Measurements from ENCODE around the gene ARAF.
"Not testable (repeated sequence)": the region's sequence is repeated elsewhere in the genome, so short reads cannot be mapped to it uniquely, and the experiment has no call there.

Gene ARAF

DNA sequence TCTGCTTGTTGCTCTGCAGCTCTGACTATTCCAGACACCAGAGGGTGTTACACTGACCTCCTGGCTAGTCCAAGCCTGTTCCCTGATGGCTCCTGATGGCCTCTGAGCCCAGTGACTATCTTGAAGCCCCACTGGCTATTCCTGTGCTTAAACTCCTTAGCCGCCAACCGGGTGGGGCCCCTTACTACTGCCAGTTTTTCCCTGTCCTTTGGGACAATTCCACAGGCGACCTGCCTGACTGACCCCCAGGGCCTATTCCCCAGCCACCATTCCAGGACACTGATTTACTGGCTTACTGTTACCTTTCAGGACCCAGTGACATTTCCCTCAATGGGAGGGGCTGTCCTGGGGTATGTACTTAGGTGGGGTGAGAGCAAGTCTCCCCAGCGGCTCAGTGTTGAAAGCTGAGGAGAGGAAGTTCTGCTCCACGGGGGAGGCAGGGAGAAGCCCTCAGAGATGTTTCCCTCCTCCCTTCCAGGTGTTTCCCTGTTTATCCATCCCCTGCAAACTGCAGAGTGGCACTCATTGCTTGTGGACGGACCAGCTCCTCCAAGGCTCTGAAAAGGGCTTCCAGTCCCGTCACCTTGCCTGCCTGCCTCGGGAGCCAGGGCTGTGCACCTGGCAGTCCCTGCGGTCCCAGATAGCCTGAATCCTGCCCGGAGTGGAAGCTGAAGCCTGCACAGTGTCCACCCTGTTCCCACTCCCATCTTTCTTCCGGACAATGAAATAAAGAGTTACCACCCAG is 25.2 kb downstream of the ARAF start:
- DNase-seq: no peak

DNA sequence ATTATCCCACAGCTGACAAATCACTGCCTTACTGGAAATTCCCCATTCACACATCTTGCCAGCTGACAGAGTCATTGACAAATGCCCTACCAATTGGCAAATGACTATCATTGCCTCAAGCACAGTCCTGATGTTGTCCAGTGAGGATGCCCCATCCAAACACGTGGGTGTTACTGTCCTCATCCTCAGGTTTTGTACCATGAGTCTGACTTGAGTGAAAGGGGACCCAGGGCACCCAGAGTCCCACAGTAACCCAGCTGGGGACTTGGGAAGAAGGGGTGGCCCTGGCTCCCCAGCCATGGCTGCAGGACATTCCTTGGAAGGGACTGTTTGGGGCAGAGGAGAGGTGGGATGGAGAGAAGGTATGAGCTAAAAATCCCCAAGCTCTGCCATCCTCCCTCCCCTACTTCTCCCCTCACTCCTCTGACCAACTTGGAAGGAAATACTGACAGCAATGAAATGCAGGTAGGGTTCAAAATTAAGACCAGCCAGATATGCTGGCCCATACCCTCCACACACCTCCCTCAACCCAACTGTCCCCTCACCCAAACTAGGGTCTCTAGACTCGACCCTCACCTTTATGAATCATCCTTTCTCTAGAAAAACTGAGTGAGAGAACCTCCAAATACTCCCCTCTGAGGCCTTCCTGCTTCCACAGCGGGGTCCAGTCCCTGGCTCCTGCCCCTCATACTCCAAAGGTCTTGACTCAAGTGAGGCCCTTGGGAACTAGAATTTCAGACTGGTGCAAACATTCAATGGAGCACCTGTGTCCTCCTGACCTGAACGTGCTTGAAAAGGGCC is 26.3 kb downstream of the ARAF start:
- no peak for DNase-seq

- DNase-seq: no peak
Observed at GRCh38 chrX:47587906-47588735, 27.1 kb downstream of the ARAF start.

- DNase-seq: no peak
Observed at GRCh38 chrX:47590984-47591383, 30.0 kb downstream of the ARAF start.

DNA sequence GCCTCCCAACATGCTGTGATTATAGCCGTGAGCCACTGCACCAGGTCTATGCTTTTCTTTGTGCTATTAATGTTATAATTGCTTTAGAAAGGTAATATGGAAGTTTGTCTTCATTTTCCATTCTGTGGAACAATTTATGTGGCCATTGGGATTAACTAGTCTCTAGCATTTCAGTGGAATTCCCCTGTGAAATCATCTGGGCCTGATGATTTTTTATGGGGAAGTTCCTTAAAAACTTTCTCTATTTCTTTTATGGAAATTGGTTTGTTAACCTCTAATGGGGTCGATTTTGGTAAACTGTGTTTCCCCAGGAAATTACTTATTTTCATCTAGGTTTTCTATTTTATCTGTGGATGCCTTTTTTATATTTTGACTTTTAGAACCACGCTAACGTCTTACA is 32.5 kb downstream of the ARAF start:
- no peak for DNase-seq

DNA sequence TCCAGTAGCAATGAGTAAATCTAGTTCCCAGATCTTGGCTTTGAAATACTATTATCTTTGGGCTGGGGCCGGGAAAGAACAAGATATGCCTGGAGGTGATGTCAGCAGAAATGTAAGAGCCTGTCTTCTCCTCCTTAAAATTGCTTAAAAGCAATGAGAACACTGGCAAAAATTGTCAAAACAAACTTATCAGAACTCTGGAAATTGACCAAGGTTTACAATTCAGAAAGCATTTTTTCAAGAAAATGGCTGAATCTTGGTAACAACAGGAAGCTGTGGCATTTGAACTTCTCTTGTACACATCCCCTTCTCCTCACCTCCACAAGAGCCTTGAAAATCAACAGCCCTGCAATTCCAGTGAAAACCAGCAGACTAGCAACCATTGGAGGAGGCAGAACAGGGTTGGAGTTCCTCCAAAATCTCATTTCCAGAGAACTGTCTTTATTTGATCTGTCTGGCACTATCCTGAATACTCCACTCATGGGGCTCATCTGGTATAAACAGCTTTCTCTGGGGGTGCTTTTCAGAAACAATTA is 34.8 kb downstream of the ARAF start:
- DNase-seq: no peak

- no peak for DNase-seq
Observed at GRCh38 chrX:47596256-47596655, 35.3 kb downstream of the ARAF start.

- DNase-seq: no peak
Observed at GRCh38 chrX:47597222-47597621, 36.2 kb downstream of the ARAF start.

DNA sequence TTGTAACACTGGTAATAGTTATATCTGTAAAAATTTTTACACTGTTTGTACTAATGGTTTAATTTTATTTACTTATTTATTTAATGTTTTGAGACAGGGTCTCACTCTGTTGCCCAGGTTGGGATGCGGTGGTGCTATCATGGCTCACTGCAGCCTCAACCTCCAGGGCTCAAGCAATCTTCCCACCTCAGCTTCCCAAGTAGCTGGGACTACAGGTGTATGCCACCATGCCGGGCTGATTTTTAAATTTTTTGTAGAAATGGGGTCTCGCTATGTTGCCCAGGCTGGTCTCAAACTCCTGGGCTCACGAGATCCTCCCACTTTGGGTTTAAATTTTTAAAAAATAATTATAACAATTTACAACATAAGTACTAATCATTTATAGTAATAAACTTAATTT is 42.1 kb downstream of the ARAF start:
- not testable (repeated sequence) for DNase-seq

DNA sequence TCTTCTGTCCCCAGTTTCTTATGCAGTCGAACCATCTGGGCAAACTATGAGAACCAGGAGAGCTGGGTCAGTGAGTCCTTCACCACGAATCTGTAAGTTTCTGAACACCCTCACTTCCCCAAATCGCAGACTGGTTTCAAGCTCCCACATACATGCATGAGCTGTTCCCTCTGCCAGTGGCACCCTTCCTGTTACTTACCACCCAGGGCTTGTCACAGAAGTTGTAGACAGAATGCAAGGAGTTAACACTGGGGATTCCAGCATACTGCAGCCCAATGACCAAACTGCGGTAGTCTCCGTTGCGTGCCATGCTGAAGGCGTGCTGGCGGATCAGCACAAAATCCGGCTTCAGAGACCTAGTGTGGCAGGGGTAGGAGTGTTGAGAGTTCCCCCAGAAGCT is 44.0 kb downstream of the ARAF start:
- DNase-seq: no peak

DNA sequence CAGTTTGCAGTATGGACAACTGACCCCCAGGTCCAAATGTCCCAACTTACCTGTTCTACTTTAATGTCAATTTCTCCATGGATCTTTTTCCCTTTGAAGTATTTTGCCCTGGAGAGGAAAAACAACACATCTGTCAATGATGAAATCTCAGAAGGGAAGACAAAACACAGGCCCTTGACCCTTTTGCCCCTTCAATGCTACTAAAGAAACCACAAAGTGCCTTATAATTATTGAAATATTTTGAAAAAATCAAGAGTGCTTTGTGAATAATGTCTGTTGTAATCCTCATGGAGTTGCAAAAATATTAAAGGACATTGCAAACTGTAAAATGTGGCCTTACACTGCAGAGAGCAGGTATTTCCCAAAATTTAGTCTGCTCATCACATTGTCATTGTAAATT is 46.1 kb downstream of the ARAF start:
- DNase-seq: no peak

DNA sequence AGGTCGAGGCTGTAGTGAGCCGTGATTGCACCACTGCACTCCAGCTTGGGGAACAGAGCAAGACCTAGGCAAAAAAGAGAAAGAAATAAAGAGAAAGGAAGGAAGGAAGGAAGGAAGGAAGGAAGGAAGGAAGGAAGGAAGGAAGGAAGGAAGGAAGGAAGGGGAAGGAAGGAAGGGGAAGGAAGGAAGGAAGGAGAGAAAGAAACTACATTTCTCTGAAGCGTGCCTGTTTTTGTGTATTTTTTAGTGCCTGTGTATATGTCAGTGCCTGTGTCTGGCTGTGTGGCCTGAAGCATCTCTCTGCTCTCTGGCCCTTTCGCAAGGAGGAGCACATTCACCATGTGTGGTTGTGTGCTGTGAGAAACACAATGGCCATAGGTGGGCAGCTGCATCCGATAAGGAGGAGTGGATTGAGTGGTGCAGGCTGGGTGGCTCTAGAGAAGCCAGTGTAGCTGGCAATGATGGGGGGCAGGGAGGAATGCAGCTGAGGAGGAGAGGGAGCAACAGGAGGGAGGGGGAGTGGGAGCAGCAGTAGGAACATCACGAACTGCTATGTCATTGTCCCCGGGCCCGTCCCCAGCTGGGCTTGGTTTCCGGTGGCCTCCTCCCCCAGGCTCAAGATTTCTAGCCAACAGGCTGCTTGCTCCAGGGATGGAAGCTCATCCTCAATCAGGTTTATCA is 47.3 kb downstream of the ARAF start:
- DNase-seq: no peak

- no peak for DNase-seq
Observed at GRCh38 chrX:47610511-47610910, 49.5 kb downstream of the ARAF start.

DNA sequence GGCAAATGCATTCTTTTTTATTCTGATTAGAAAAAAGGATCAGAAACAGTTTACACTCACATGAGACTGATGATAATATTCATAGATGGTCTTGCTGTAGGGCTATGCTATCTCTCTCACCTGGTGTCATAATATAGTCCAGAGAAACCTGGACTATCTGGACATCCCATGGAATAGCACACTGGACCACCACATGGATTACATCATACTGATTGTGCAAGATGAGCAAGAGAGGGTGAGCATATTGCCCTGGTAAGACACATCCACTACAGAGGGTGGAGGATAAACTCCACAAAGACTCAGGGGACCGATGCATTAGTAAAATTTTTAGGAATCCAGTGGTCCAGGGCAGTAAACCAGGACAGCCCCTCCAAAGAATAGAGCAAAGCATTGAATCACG is 50.5 kb downstream of the ARAF start:
- no peak for DNase-seq

DNA sequence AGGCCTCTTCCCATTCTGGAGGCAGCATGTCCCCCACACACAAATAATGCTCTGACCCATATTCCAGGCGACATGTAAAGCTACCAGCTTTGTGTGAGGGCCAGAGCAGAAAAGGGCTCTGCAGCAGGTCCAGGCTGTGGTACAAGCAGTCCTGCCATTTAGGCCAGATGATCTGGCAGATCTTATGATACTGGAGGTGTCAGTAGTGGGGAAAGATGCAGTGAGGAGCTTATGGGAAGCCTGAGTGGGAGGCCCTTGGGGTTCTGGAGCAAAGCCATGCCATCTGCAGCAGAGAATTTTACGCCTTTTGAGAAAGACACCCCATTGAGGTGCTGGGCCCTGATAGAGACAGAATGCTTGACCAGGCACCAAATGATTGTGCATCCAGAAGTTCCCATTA is 50.9 kb downstream of the ARAF start:
- no peak for DNase-seq

- no peak for DNase-seq
Observed at GRCh38 chrX:47612418-47612817, 51.4 kb downstream of the ARAF start.

- DNase-seq: no peak
Observed at GRCh38 chrX:47613082-47613481, 52.1 kb downstream of the ARAF start.

DNA sequence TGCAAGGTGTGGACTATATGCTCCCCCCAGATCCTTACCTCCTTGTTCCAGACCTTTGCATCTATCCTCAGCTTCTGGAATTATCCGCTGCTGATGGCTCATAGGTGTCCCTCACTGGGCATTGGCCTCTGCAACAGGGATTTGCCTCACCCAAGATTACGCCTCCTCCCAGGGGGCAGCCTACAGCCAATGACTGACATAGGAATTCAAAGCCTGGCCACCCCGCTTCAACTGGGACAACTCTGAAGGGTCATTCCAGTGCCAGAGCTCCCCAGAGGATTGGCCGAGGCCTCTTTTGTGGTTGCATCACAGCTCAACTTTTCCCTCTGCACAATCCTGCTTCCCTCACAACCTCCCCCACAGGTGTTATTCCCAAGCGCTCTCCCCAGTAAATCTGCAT is 53.6 kb downstream of the ARAF start:
- DNase-seq: no peak

DNA sequence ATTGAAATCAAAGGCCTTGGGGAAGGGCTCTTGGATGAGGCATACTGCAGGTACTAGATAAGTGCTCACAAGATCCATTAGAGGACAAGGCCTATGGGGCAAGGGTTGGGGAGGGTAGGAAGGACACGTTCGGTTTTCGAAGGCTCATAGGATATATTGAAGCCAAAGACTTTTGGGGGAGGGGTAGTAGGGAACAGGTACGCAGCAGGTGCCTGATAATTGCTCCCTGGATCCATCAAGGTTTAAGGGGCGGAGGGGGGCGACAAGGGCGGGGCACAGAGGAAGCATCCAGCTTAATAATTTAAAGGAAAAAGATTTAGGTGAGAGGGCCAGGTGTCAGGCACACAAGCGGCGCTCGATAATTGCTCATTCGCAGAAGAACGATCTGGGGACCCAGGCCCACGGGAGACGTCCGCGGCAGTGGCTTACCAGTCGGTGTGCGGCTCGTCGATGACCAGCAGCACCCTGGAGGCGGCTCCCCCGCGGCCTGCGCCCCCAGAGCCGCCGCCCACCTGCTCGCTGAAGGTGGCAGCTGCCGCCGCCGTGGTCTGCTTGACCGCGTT is 58.0 kb downstream of the ARAF start:
- DNase-seq: no peak

DNA sequence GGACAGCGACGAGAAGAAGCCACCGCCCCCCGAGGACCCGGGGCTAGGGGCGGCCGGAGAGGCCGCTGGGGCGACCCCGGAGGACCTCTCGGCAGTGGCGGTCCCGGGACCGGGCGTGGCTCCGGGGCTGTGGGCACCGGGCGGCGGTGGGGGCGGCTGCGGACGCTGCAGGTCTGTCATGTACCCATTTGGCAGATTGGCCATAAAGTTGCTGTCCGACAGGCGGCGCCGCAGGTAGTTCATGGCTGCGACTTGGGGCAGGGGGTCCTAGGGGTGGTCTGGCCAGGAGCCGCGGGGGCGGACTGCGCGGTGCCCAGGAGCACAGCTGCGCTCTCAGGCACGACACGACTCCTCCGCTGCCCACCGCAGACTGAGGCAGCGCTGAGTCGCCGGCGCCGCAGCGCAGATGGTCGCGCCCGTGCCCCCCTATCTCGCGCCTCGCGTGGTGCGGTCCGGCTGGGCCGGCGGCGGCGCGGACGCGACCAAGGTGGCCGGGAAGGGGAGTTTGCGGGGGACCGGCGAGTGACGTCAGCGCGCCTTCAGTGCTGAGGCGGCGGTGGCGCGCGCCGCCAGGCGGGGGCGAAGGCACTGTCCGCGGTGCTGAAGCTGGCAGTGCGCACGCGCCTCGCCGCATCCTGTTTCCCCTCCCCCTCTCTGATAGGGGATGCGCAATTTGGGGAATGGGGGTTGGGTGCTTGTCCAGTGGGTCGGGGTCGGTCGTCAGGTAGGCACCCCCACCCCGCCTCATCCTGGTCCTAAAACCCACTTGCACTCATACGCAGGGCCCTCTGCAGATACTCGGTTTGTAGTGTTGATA is 58.7 kb downstream of the ARAF start, which contains the start of gene SYN1:
SYN1 (minus strand) TSS at position 372 of the 817 bp plus-strand sequence; CDS start at position 243, 129 bp downstream.
- peak in 1 of 2 experiments; percentile 1 for DNase-seq

DNA sequence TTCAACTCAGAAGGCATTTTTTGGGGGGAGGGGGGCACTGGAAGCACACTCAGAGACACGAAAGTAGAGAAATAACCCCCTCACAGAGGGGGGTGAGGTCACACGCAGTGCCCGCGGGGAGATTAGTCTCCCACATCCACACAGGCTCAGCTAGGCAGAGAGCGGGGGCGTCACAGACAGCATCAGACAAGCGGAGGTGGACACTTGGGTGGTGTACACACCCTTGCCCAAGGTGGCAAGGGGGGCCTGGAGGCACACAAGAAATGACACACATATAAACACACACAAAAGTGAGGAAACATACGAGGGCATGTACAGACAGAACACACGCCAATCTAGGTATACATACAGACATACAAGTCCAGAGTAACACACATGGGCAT is 59.3 kb downstream of the ARAF start:
- no peak for DNase-seq

Measured in SW 1271 (cell line).